MCF 10A (cell line): Measurements from ENCODE around the gene BCAR3. TPM values are rescaled to one million over a fixed set of nuclear protein-coding genes. Genes with fewer than 3 reads are reported as not detected.

Source experiments
- BruUV-seq: library from RNA; stranded (reverse); fragments of 400-500 nt; replicated peaks from 2 replicates; lab custom pipeline; 2021; lab: Mats Ljungman, UMichigan
- CTCF ChIA-PET: fragments of 300-600 bp; sonication (Branson Sonifier 250); formaldehyde crosslinking; extraction: SDS; loops from one replicate; lab custom pipeline; 2021; ENCODE audit warnings: antibody characterized with exemption, inconsistent platforms; lab: Yijun Ruan, JAX
- POLR2A ChIA-PET: fragments of 300-600, 350-650 bp; sonication (Branson Sonifier 250); formaldehyde crosslinking; extraction: SDS; loops from one replicate; lab custom pipeline; 2020; ENCODE audit warnings: antibody characterized with exemption, inconsistent platforms; lab: Yijun Ruan, JAX
- DNase-seq: peaks from one replicate; pipeline ENCODE4 v3.0.0-alpha.2; 2018; ENCODE audit not compliant: unreplicated experiment
- H3K27ac Mint-ChIP-seq: one replicate; pipeline ENCODE4 v1.8.0; 2022; ENCODE audit warnings: mild to moderate bottlenecking, low read depth, mixed read lengths; ENCODE audit not compliant: unreplicated experiment
- H3K27me3 Mint-ChIP-seq: one replicate; pipeline ENCODE4 v1.8.0; 2022; ENCODE audit warnings: mixed read lengths; ENCODE audit not compliant: insufficient read depth, unreplicated experiment
- H3K36me3 Mint-ChIP-seq: one replicate; pipeline ENCODE4 v1.8.0; 2022; ENCODE audit warnings: mild to moderate bottlenecking, moderate library complexity, mixed read lengths; ENCODE audit not compliant: insufficient read depth, unreplicated experiment
- H3K4me1 Mint-ChIP-seq: one replicate; pipeline ENCODE4 v1.8.0; 2022; ENCODE audit warnings: mixed read lengths; ENCODE audit not compliant: insufficient read depth, unreplicated experiment
- H3K4me3 Mint-ChIP-seq: one replicate; pipeline ENCODE4 v1.8.0; 2022; ENCODE audit warnings: mild to moderate bottlenecking, moderate library complexity, mixed read lengths; ENCODE audit not compliant: unreplicated experiment
- H3K9me3 Mint-ChIP-seq: one replicate; pipeline ENCODE4 v1.8.0; 2022; ENCODE audit warnings: mixed read lengths; ENCODE audit not compliant: unreplicated experiment
- CTCF ChIP-seq: fragments of 200-600 bp; IDR thresholded peaks from one replicate; pipeline ENCODE4 v1.8.0; 2022; ENCODE audit warnings: antibody characterized with exemption, mild to moderate bottlenecking; ENCODE audit not compliant: unreplicated experiment
- intact Hi-C: fragments of 100-400 bp; cut with micrococcal nuclease; formaldehyde crosslinking; loops from 2 replicates; pipeline ENCODE4 v1.14.1; 2022
- total RNA-seq: library from RNA; stranded (reverse); gene quantifications from 2 replicates; pipeline ENCODE4 v1.2.3, GENCODE V29; 2022

Gene BCAR3
- total RNA-seq, 1 experiment from 2014 or later: 130 TPM

GRCh38 chr1:93705892-93706500 lies 24.4 kb upstream of the BCAR3 start:
- H3K27me3 Mint-ChIP-seq: no peaks in the 10 kb centered on the region
- ChIA-PET CTCF (interaction anchor here (0.6 to 1.8 kb wide), 8 partner anchors 11 to 402 kb away, joined by 3 to 6 read pairs (median 4); partner anchors contain the start of gene BCAR3), POLR2A (interaction anchor here (1.2 to 1.9 kb wide), 6 partner anchors 12 to 77 kb away, joined by 3 to 9 read pairs (median 6); no protein-coding TSS in a partner anchor)
- peak overlapping the region; percentile 39 for H3K27ac Mint-ChIP-seq
- DNase-seq: peak; percentile 35
- H3K9me3 Mint-ChIP-seq: no peaks in the 10 kb centered on the region
- intact Hi-C loops: no loop called here
- no peak overlapping the region for H3K4me3 Mint-ChIP-seq
- no peak for TF ChIP-seq CTCF
- peaks cover 26% of the 10 kb centered on the region for H3K4me1 Mint-ChIP-seq
- H3K36me3 Mint-ChIP-seq: peaks cover 6% of the 10 kb centered on the region
- BruUV-seq: no TSS peak

- CTCF ChIA-PET: interaction anchor here (1.4 to 4.2 kb wide), 2 partner anchors 23 to 110 kb away, joined by 3 to 37 read pairs; partner anchors contain the start of gene BCAR3
- Mint-ChIP-seq H3K36me3 (peaks cover 6% of the 10 kb centered on the region), H3K27ac (peak overlapping the region; percentile 95), H3K4me3 (no peak overlapping the region), H3K9me3 (no peaks in the 10 kb centered on the region), H3K27me3 (no peaks in the 10 kb centered on the region), H3K4me1 (peaks cover 26% of the 10 kb centered on the region)
- POLR2A ChIA-PET: no interaction called here
- intact Hi-C loops: no loop called here
- no peak for DNase-seq
- no TSS peak for BruUV-seq
- TF ChIP-seq CTCF: no peak
Observed at GRCh38 chr1:93704052-93704451, 22.4 kb upstream of the BCAR3 start.

- BruUV-seq: no TSS peak
- Mint-ChIP-seq H3K9me3 (no peaks in the 10 kb centered on the region), H3K4me3 (no peak overlapping the region), H3K27me3 (no peaks in the 10 kb centered on the region), H3K4me1 (peaks cover 26% of the 10 kb centered on the region), H3K36me3 (peaks cover 6% of the 10 kb centered on the region), H3K27ac (peak overlapping the region; percentile 95)
- intact Hi-C loops: no loop called here
- ChIA-PET POLR2A (interaction anchor here (1.1 to 3.8 kb wide), 12 partner anchors 11 to 142 kb away, joined by 3 to 46 read pairs (median 14); partner anchors contain the start of gene BCAR3), CTCF (interaction anchor here (0.6 to 4.2 kb wide), 7 partner anchors 10 to 110 kb away, joined by 3 to 37 read pairs (median 6); partner anchors contain the start of gene BCAR3)
- DNase-seq: peak; percentile 25
- TF ChIP-seq CTCF: no peak
Observed at GRCh38 chr1:93703643-93704042, 22.0 kb upstream of the BCAR3 start.

GRCh38 chr1:93702828-93703183 lies 21.2 kb upstream of the BCAR3 start:
- intact Hi-C loops: no loop called here
- H3K4me3 Mint-ChIP-seq: no peak overlapping the region
- POLR2A ChIA-PET: interaction anchor here (0.6 to 3.8 kb wide), 29 partner anchors 9 to 305 kb away, joined by 3 to 46 read pairs (median 6); partner anchors contain the start of gene BCAR3
- peaks cover 6% of the 10 kb centered on the region for H3K36me3 Mint-ChIP-seq
- H3K9me3 Mint-ChIP-seq: no peaks in the 10 kb centered on the region
- H3K4me1 Mint-ChIP-seq: peaks cover 26% of the 10 kb centered on the region
- H3K27me3 Mint-ChIP-seq: no peaks in the 10 kb centered on the region
- H3K27ac Mint-ChIP-seq: peak overlapping the region; percentile 95
- no peak for DNase-seq
- no TSS peak for BruUV-seq
- no peak for TF ChIP-seq CTCF
- CTCF ChIA-PET: interaction anchor here (0.6 to 4.2 kb wide), 15 partner anchors 9 to 138 kb away, joined by 3 to 37 read pairs (median 4); no protein-coding TSS in a partner anchor
